GM21737 (cell line): Measurements from ENCODE around the gene ZBTB34.

Experiments
- ATAC-seq: cut with Tn5 transposase; IDR thresholded peaks from one replicate; pipeline ENCODE4 v1.9.1; 2021; ENCODE audit warnings: mild to moderate bottlenecking, moderate library complexity; ENCODE audit not compliant: unreplicated experiment

ZBTB34 gene

GRCh38 chr9:126915846-126916543 lies 55.6 kb downstream of the ZBTB34 start:
- ATAC-seq: no peak

- no peak for ATAC-seq
These were observed 56.5 kb downstream of the ZBTB34 start for GRCh38 chr9:126916909-126917308.

- ATAC-seq: no peak
These were observed 58.8 kb downstream of the ZBTB34 start for GRCh38 chr9:126919193-126919592.

GRCh38 chr9:126925876-126926275 lies 65.4 kb downstream of the ZBTB34 start:
- ATAC-seq: no peak

GRCh38 chr9:126926364-126926763 lies 65.9 kb downstream of the ZBTB34 start:
- no peak for ATAC-seq

- ATAC-seq: no peak
These were observed 67.0 kb downstream of the ZBTB34 start for GRCh38 chr9:126927419-126927818.

GRCh38 chr9:126932871-126933321 lies 72.5 kb downstream of the ZBTB34 start:
- no peak for ATAC-seq

- ATAC-seq: no peak
These were observed 73.0 kb downstream of the ZBTB34 start for GRCh38 chr9:126933334-126933980.

GRCh38 chr9:126934441-126934840 lies 74.0 kb downstream of the ZBTB34 start:
- ATAC-seq: no peak
